Left ventricle myocardium inferior (tissue), 1 donor: Measurements from ENCODE around the gene NUTM2D. TPM values are rescaled to one million over a fixed set of nuclear protein-coding genes. Genes with fewer than 3 reads are reported as not detected.
"Not testable (repeated sequence)": the region's sequence is repeated elsewhere in the genome, so short reads cannot be mapped to it uniquely, and the experiment has no call there.

Experiments used
- DNase-seq: peaks from one replicate; pipeline ENCODE4 v3.0.0-alpha.2; 2020
- H3K27ac ChIP-seq: fragments of 200-600 bp; replicated peaks from 2 replicates; pipeline ENCODE4 v1.8.0; 2021
- H3K27me3 ChIP-seq: fragments of 200-600 bp; 2 replicates; pipeline ENCODE4 v1.8.0; 2021; ENCODE audit warnings: low read depth
- H3K36me3 ChIP-seq: fragments of 200-600 bp; 2 replicates; pipeline ENCODE4 v1.8.0; 2021
- H3K4me1 ChIP-seq: fragments of 200-600 bp; 2 replicates; pipeline ENCODE4 v1.8.0; 2021
- H3K4me3 ChIP-seq: fragments of 200-600 bp; 2 replicates; pipeline ENCODE4 v1.8.0; 2021; ENCODE audit warnings: mild to moderate bottlenecking, moderate library complexity
- H3K9me3 ChIP-seq: fragments of 200-600 bp; replicated peaks from 2 replicates; pipeline ENCODE4 v1.8.0; 2021
- intact Hi-C: fragments of 100-400 bp; cut with micrococcal nuclease; formaldehyde crosslinking; loops from one replicate; pipeline ENCODE4 v1.11.0; 2022
- total RNA-seq: library from RNA; stranded (reverse); fragmentation: NEBNext Ultra II Directional; extraction: Animal tissue kit (Norgen Biotek cat#: 25700); gene quantifications from one replicate; pipeline ENCODE4 v1.2.1, GENCODE V29; 2021
- TF ChIP-seq, protein P1 (sequence below): fragments of 200-600 bp; IDR thresholded peaks from 2 replicates; pipeline ENCODE4 v1.8.0; 2021; ENCODE audit warnings: antibody characterized with exemption, mild to moderate bottlenecking, borderline replicate concordance
- donor health status: DM: no; HTN: yes; CAD: no; lungs with severe emphysema.

The NUTM2D gene
- total RNA-seq, 1 donor from 2014 or later, result 6.0 TPM

- TF ChIP-seq, protein P1, sequence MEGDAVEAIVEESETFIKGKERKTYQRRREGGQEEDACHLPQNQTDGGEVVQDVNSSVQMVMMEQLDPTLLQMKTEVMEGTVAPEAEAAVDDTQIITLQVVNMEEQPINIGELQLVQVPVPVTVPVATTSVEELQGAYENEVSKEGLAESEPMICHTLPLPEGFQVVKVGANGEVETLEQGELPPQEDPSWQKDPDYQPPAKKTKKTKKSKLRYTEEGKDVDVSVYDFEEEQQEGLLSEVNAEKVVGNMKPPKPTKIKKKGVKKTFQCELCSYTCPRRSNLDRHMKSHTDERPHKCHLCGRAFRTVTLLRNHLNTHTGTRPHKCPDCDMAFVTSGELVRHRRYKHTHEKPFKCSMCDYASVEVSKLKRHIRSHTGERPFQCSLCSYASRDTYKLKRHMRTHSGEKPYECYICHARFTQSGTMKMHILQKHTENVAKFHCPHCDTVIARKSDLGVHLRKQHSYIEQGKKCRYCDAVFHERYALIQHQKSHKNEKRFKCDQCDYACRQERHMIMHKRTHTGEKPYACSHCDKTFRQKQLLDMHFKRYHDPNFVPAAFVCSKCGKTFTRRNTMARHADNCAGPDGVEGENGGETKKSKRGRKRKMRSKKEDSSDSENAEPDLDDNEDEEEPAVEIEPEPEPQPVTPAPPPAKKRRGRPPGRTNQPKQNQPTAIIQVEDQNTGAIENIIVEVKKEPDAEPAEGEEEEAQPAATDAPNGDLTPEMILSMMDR, result peak; percentile 56
These were observed 14.8 kb upstream of the NUTM2D start for GRCh38 chr10:87342711-87343258.

DNA sequence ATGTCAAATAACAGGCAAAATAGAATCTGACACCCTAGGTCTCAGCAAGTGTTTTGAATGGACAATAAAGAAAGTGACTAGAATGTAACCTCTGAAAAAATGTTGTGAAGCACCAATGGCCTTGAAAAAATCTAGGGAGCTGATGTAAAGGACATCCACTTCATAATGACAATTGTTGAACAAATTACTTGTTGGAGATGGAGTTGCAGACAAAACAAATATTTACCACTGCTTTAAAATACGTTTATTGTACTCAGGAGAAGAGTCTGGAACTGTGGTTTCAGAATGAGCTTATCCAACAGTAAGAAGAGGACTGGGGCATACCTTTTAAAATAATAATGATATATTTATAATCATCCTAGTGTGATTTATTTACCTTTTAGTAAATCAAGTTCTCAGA lies 11.8 kb upstream of the NUTM2D start:
- intact Hi-C loops, H3K27me3 ChIP-seq: not testable (repeated sequence)
- peak overlapping the region; percentile 6 for H3K27ac ChIP-seq

More at GRCh38 chr10:87342711-87343258, 14.8 kb upstream of the NUTM2D start:
- intact Hi-C loops, H3K36me3 ChIP-seq, H3K9me3 ChIP-seq, H3K27me3 ChIP-seq: not testable (repeated sequence)
- peak; percentile 84 for DNase-seq
- Histone ChIP-seq H3K4me1 (peaks cover 24% of the 10 kb centered on the region), H3K27ac (peak overlapping the region; percentile 92), H3K4me3 (peak overlapping the region; percentile 72)

DNA sequence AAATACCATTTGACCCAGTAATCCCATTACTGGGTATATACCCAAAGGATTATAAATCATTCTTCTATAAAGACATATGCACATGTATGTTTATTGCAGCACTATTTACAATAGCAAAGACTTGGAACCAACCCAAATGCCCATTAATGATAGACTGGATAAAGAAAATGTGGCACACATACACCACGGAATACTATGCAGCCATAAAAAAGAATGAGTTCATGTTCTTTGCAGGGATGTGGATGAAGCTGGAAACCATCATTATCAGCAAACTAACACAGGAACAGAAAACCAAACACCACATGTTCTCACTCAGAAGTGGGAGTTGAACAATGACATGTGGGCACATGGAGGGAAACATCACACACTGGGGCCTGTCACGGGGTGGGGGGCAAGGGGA lies 7.4 kb upstream of the NUTM2D start:
- DNase-seq, H3K27ac ChIP-seq, H3K27me3 ChIP-seq, intact Hi-C loops, H3K36me3 ChIP-seq, H3K4me1 ChIP-seq, H3K4me3 ChIP-seq, H3K9me3 ChIP-seq: not testable (repeated sequence)

More for the DNA sequence above, 11.8 kb upstream of the NUTM2D start:
- not testable (repeated sequence) for DNase-seq, H3K4me3 ChIP-seq, H3K36me3 ChIP-seq, H3K9me3 ChIP-seq
- H3K4me1 ChIP-seq, result peaks cover 15% of the 10 kb centered on the region

- intact Hi-C loops, result not testable (repeated sequence)
These were observed 4.7 kb upstream of the NUTM2D start for GRCh38 chr10:87352825-87353224.

GRCh38 chr10:87355110-87355509 lies 2.4 kb upstream of the NUTM2D start:
- DNase-seq, H3K36me3 ChIP-seq, H3K4me3 ChIP-seq, intact Hi-C loops, H3K4me1 ChIP-seq, H3K9me3 ChIP-seq, H3K27ac ChIP-seq, H3K27me3 ChIP-seq: not testable (repeated sequence)

More at GRCh38 chr10:87352825-87353224, 4.7 kb upstream of the NUTM2D start:
- not testable (repeated sequence) for DNase-seq, H3K36me3 ChIP-seq, H3K4me1 ChIP-seq, H3K9me3 ChIP-seq, H3K27ac ChIP-seq, H3K4me3 ChIP-seq, H3K27me3 ChIP-seq

DNA sequence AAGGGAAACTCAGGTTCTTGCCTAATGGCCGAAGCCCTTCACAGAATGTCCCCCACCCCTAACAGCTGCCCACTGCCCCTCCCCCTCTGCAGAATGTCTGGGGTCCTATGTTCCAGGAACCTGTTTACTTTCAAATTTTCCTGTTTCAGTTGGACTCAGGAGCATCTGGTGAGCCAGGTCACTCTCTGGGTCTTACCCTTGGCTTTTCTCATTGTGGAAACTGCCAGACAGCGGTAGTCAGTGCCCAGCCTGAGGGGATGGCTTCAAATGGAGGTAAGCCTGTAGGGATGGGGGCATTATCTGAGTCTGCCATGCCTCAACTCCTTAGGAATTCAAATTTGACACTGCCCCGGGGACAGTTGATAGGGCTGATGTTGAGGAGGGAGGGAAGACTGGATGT lies 615 bp downstream of the NUTM2D start:
- H3K27ac ChIP-seq, H3K4me1 ChIP-seq, H3K36me3 ChIP-seq, intact Hi-C loops, DNase-seq, H3K27me3 ChIP-seq, H3K9me3 ChIP-seq, H3K4me3 ChIP-seq: not testable (repeated sequence)

DNA sequence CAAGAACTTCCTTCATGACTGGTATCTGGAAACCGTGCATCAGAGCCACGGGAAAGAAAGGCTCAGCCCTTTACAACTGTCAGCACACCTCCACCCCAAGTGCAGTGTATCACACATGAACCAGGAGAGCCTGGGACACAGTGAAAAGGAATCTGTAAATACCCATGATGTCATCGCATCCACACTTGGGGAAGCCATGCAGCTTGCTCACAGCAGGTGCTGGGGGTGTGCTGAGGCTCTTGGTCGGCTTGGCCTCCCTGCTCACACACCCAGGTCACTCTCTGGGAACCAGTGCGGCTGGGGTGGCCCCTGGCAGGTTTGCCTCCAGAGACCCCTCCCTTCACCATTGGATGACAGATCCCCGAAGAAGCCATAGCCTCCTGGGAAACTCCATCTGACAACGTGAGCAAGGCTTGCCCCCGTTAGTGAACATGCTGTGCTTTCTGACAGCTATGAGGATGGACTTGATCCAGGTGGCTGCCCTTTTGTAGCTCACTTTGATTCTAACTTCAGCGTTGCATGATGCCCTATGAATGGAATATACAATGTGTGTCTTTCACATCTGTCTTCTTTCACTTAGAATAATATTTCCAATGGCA lies 12.1 kb downstream of the NUTM2D start:
- H3K9me3 ChIP-seq, H3K4me3 ChIP-seq, H3K27ac ChIP-seq, DNase-seq, H3K27me3 ChIP-seq, H3K36me3 ChIP-seq, intact Hi-C loops, H3K4me1 ChIP-seq: not testable (repeated sequence)

DNA sequence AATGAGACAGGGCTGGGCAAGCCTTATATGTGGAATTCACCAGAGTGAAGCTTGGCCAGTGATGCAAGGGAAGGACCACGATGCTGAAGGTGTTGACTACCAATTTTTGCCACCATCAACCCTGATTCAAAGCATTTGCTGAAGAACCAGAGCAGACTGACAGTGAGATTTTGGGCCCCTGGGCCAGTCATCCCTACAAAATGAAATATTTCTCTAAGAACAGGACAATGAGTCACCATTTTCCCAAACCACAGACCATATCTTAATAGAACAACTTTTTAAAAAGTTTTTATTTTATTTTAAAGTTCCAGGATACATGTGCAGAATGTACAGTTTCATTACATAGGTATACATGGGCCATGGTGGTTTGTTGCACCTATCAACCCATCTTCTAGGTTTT lies 16.5 kb downstream of the NUTM2D start:
- DNase-seq, H3K27ac ChIP-seq, H3K36me3 ChIP-seq, H3K4me1 ChIP-seq, H3K27me3 ChIP-seq, H3K9me3 ChIP-seq, intact Hi-C loops, H3K4me3 ChIP-seq: not testable (repeated sequence)

DNA sequence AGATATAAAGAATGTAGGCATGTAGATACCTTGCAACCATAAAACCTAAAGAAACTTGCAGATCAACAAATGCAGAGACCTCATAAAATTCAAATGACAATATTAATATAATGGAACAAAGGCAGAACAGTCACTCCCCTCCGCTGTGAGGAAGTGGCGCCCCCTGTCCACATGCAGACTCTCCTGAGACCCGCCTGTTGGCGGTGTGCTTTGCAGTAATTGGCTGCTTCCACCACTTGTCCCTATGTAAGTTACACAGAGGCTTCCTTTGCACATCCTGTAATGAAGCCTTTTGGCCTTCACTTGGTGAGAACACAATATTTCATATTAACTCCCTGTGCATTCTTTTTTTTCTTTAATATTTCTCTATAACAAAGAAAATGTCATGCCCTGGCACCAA lies 21.6 kb downstream of the NUTM2D start:
- intact Hi-C loops, result not testable (repeated sequence)

DNA sequence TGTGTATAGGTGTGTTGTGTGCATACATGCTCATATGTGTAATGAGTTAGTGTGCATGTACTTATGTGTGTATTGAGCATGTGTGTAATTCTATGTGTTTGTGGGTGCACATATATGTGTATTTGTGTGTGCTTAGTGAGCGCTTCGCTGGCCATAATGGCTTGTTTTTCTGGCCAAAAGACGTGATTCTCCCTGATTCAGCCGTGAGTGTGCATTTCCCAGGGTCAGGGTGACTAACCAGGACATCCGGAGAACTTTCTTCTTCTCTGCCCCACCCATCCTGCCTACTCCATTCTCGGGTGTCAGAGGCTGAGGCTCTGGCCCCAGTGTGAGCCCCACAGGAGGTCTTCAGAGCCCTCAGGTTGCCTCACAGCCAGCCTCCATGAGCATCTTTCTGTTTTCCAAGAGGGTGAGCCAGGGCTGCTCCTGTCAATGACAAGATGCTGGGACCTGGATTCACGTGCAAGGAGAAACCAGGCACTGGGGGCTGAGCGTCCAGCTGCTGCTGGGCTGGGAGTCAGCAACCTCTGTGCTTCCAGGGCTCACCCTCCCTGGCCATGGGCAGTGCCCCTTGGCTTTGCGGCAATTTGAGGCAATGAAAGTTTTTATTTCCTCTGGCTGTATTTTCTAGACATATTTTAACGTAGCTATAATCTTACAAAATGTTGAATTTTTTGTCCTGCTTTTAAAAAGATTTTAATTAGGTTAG lies 25.8 kb downstream of the NUTM2D start:
- intact Hi-C loops, H3K4me3 ChIP-seq, H3K4me1 ChIP-seq, DNase-seq, H3K36me3 ChIP-seq, H3K9me3 ChIP-seq, H3K27me3 ChIP-seq, H3K27ac ChIP-seq: not testable (repeated sequence)

More for the DNA sequence above, 21.6 kb downstream of the NUTM2D start:
- H3K4me1 ChIP-seq, H3K9me3 ChIP-seq, H3K27ac ChIP-seq, H3K27me3 ChIP-seq, H3K36me3 ChIP-seq, H3K4me3 ChIP-seq, DNase-seq: not testable (repeated sequence)

DNA sequence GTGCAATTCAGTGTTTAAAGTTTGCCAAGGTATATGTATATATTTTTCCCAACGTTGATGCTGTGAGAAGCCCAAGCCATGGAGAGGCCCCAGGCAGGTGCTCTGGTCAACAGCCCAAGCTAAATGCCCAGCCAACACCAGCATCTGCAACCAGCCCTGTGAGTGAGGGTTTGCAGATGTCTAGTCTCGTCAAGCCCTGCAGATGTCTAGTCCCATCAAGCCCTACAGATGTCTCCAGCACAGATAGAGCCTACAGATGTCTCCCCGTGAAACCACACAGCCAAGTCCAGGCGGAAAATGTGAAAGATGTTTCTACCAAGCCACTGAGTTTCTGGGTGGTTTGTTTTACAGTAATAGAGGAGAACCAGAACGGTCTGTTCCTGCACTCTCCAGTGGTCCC lies 26.7 kb downstream of the NUTM2D start:
- DNase-seq, H3K4me3 ChIP-seq, H3K27me3 ChIP-seq, intact Hi-C loops, H3K4me1 ChIP-seq, H3K9me3 ChIP-seq, H3K27ac ChIP-seq, H3K36me3 ChIP-seq: not testable (repeated sequence)

GRCh38 chr10:87385762-87386360 lies 28.3 kb downstream of the NUTM2D start:
- H3K9me3 ChIP-seq, H3K27ac ChIP-seq, H3K36me3 ChIP-seq, H3K4me1 ChIP-seq, H3K27me3 ChIP-seq, intact Hi-C loops, H3K4me3 ChIP-seq, DNase-seq: not testable (repeated sequence)
